Fibroblast of skin of back (primary cell): ENCODE measurements around the gene CEP170B.
"Not testable (repeated sequence)": the region's sequence is repeated elsewhere in the genome, so short reads cannot be mapped to it uniquely, and the experiment has no call there.

ENCODE experiments used
- DNase-seq: peaks from one replicate; pipeline ENCODE4 v3.0.0-alpha.2; 2013

The CEP170B gene

DNA sequence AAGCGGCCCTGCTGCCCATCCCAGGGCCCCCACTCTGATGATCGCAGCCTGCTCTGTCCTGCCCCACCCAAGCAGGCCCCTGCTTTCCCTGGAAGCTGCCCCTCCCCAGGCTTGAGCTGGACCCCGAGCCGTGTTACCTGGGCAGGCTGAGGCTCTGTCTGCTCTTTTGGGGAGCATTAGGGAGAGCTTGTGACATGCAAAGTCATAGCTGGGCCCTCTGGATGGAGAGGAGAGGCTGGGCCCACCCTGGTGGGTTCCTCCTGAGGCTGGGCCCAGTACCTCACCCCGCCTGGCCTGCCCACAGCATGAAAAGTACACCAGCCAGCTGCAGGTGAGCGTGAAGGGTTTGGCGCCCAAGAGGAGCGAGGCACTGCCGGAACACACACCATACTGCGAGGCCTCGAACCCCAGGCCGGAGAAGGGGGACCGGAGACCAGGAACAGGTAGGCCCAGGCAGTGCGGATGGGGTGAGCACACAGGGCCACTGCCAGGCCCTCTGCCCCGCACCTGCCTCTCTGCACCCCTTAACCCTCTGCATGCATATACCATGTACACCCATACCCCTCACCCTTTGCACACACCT, 15.0 kb downstream of the CEP170B start:
- DNase-seq = no peak

GRCh38 chr14:104880584-104881210, 15.6 kb downstream of the CEP170B start:
- DNase-seq = no peak

GRCh38 chr14:104881369-104881979, 16.4 kb downstream of the CEP170B start:
- DNase-seq = no peak

GRCh38 chr14:104882325-104882973, 17.4 kb downstream of the CEP170B start:
- no peak for DNase-seq

GRCh38 chr14:104882991-104883660, 18.1 kb downstream of the CEP170B start:
- DNase-seq = no peak

DNA sequence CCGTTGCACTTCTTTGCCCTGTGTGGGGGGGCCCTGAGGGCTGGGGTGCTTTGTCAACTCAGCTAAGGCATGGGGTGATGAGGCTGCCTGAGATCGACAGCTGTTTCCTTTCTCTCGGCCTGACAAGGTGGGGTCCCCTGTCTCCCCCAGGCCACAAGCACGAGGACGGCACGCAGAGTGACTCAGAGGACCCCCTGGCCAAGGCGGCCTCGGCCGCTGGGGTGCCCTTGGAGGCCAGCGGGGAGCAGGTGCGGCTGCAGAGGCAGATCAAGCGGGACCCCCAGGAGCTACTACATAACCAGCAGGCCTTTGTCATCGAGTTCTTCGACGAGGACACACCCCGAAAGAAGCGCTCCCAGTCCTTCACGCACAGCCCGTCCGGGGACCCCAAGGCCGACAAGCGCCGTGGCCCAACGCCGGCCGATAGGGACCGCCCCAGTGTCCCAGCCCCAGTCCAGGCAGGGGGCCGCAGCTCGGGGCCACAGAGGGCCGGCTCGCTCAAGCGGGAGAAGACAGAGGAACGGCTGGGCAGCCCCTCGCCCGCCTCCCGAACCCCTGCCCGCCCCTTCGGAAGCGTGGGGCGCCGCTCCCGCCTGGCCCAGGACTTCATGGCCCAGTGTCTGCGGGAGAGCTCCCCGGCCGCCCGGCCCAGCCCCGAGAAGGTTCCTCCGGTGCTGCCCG, 18.8 kb downstream of the CEP170B start:
- no peak for DNase-seq

GRCh38 chr14:104884381-104884780, 19.3 kb downstream of the CEP170B start:
- not testable (repeated sequence) for DNase-seq

DNA sequence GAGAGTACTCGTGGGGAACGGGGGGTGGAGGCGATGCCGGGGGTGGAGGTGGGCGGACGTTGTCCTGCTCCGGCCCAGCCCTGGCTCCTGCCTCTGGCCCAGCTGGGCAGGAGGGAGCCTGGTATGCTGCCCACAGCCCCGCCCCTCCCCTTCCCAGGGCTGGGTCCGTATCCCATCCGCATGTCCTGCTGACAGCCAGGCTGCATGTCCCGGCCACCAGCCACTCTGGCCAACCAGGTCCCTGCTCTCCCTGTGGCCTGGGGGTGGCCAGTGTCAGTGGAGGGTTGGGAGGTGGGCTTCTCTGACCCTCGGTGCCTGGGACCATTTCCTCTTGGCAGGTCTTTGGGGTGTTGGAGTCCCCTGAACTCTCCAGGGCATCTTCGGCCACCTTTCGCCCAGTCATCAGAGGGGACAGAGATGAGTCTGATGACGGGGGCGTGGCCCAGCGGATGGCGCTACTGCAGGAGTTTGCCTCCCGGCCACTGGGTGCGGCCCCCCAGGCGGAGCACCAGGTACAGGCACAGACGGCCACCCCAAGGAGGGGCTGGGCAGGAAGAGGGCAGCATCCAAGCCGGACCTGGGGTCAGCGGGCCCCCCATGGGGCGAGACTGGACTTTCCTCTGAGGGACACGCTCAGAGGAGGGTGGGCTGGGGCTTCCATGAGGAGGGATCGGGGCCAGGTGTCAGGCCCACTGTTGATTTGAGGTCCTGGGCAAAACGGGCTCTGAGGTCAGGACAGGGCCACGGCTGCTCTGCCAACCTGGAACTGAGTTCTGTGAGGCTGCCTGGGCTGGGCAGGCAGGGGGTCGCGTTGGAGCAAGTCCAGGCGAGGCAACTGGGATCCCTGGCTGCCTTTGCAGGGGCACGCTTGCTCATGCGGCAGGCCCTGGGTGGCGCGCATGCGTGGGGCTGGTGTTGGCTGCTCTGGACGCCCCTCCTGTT, 20.2 kb downstream of the CEP170B start:
- DNase-seq = no peak

DNA sequence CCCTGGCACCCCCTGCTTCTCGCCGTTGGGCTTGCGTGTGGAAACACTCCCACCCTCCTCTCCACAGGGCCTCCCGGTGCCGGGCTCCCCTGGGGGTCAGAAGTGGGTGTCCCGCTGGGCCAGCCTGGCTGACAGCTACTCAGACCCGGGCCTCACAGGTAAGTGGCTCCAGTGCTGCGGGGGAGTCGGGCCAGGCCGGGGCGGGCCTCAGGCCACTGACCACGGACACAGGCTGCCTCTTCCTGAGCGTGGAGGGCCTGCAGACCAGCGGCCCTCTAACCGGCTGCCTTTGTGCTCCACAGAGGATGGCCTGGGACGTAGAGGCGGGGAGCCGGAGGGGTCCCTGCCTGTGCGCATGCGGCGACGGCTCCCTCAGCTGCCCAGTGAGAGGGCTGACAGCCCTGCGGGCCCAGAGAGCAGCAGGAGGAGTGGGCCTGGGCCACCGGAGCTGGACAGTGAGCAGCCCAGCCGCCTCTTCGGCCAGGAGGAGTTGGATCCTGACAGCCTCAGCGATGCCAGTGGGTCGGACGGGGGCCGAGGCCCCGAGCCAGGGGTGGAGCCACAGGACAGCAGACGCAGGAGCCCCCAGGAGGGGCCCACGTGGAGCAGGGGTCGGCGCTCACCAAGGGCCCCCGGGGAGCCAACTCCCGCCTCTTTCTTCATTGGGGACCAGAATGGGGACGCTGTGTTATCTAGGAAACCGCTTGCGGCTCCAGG, 21.1 kb downstream of the CEP170B start:
- DNase-seq = no peak

GRCh38 chr14:104886690-104887622, 21.9 kb downstream of the CEP170B start:
- no peak for DNase-seq

GRCh38 chr14:104887623-104888488, 22.8 kb downstream of the CEP170B start:
- DNase-seq = no peak

GRCh38 chr14:104888489-104889374, 23.7 kb downstream of the CEP170B start:
- DNase-seq = no peak

GRCh38 chr14:104889375-104889757, 24.3 kb downstream of the CEP170B start:
- no peak for DNase-seq

GRCh38 chr14:104890292-104890691, 25.2 kb downstream of the CEP170B start:
- DNase-seq = not testable (repeated sequence)

GRCh38 chr14:104891121-104891551, 26.1 kb downstream of the CEP170B start:
- DNase-seq = no peak

DNA sequence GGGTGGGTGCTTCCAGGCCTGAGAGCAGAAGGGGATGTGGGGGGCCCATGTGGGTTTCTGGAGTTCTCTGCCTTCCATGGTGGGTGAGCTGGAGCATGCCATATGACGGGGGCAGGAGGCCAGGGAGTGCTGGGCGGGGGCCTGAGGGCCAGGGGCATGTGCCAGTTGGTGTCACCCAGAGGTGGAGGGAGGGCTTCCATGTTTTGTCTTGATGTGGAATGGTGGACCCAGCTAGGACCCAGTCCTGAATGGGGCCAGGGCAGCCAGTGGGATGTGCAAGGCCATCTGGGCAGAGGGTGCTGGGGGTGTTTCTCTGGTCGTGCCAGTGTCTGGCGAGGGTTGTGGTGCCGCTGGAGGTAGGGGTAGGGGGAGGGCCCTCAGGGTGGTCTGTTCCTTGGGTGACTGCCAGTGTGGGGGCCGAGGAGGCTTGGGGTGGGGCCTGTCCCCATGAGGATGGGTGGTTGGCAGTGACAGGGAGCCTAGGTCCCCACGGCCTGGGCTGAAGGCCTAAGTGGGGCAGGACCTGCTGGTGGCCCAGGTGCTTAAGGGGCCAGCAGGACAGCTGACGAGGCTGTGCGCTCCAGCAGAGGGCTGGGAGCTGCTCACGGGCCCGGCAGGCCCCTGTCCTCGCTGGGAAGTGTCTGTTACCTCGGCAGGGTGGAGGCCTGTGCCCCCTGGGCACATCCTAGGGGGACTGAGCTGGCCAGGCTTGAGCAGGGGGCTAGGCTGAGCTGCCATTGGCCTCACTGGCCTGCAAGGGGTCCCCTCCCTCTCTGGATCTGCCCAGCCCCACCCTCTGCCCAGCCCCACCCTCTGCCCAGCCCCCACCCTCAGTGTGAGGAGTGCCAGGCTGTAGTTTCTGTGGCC, 26.8 kb downstream of the CEP170B start:
- DNase-seq = no peak
